GM12865 (cell line): Measurements from ENCODE around the gene MAGEA10.

Experiments
- DNase-seq: peaks from one replicate; pipeline ENCODE4 v3.0.0; 2010; ENCODE audit warnings: low read depth
- H3K4me3 ChIP-seq: 2 replicates; pipeline ENCODE4 v1.5.1; 2011; ENCODE audit warnings: mild to moderate bottlenecking, low read depth, low read length, control low read depth
- CTCF ChIP-seq: IDR thresholded peaks from 2 replicates; pipeline ENCODE4 v1.5.1; 2011; ENCODE audit warnings: low read length, control low read depth, low read depth, inconsistent platforms; ENCODE audit not compliant: insufficient read depth; ENCODE audit errors: missing control alignments

MAGEA10 gene

GRCh38 chrX:152155766-152156310 is 17.5 kb upstream of the MAGEA10 start:
- no peak overlapping the region for H3K4me3 ChIP-seq
- TF ChIP-seq CTCF, result no peak
- DNase-seq, result no peak

GRCh38 chrX:152154050-152154449 is 15.7 kb upstream of the MAGEA10 start:
- no peak for DNase-seq
- no peak overlapping the region for H3K4me3 ChIP-seq
- TF ChIP-seq CTCF, result no peak

- no peak for DNase-seq
- TF ChIP-seq CTCF, result no peak
- no peak overlapping the region for H3K4me3 ChIP-seq
These were observed 12.9 kb upstream of the MAGEA10 start for GRCh38 chrX:152151256-152151655.

- no peak for DNase-seq
- TF ChIP-seq CTCF, result no peak
- H3K4me3 ChIP-seq, result no peak overlapping the region
These were observed 11.3 kb upstream of the MAGEA10 start for GRCh38 chrX:152149648-152150047.

GRCh38 chrX:152139589-152139988 is 1.2 kb upstream of the MAGEA10 start:
- no peak overlapping the region for H3K4me3 ChIP-seq
- no peak for DNase-seq
- TF ChIP-seq CTCF, result no peak

- no peak for TF ChIP-seq CTCF
- no peak overlapping the region for H3K4me3 ChIP-seq
- no peak for DNase-seq
These were observed 498 bp downstream of the MAGEA10 start for GRCh38 chrX:152137771-152138387.

- H3K4me3 ChIP-seq, result no peak overlapping the region
- no peak for TF ChIP-seq CTCF
- DNase-seq, result no peak
These were observed 2.1 kb downstream of the MAGEA10 start for GRCh38 chrX:152136312-152136711.
